ENCODE results near the gene ST3GAL3.

The ST3GAL3 gene

DNA sequence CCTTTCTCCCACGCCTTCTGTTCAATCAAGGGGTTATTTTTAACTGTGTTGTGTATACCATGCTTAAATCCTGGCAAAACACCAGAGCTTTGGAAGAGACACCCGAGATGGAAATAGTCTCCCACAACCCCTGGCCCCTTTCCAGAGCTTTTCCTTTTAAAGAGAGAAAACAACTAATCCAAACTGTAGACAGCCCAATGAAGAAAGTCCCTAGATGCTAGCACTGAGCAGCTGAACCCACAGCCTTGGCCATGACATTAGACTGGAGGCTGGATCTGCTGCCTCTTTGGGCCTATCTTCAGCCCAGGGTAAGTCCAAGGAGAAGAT is 161.4 kb downstream of the ST3GAL3 start:
- Mint-ChIP-seq H3K4me1 (ENCODE audit: low read depth in 2 of 2) (no peaks in the 10 kb centered on the region), H3K27ac (no peak overlapping the region), H3K36me3 (ENCODE audit: insufficient read depth) (peaks cover 3% of the 10 kb centered on the region), H3K27me3 (no peaks in the 10 kb centered on the region), H3K4me3 (no peak overlapping the region), H3K9me3 (no peaks in the 10 kb centered on the region)
- ATAC-seq (replicated peaks) (no peak), DNase-seq (no peak)

DNA sequence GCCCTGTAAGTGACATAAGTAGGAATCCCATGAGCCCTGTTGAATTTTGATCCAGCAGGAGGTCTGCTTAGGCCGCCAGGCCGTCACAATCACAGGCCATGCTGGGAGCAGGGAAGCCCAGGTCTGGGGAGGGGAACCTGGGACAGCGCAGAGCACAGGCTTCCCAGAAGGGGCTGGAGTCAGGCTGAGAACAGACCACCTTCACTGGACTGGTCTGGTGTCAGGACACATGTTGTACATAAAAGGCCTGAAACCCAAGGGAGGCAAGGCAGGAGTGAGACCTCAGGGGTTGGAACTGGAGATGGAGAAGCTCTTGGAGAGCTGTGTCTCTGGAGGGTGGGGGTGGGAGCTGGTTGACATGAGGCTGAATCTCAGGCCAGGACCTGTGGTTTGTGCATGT is 163.0 kb downstream of the ST3GAL3 start:
- Mint-ChIP-seq H3K4me1 (ENCODE audit: low read depth in 2 of 2) (no peaks in the 10 kb centered on the region), H3K36me3 (ENCODE audit: insufficient read depth) (no peaks in the 10 kb centered on the region), H3K4me3 (no peak overlapping the region), H3K27ac (peak overlapping the region; percentile 13 to 32), H3K27me3 (no peaks in the 10 kb centered on the region), H3K9me3 (no peaks in the 10 kb centered on the region)
- no peak for DNase-seq
- ATAC-seq (replicated peaks), result no peak

DNA sequence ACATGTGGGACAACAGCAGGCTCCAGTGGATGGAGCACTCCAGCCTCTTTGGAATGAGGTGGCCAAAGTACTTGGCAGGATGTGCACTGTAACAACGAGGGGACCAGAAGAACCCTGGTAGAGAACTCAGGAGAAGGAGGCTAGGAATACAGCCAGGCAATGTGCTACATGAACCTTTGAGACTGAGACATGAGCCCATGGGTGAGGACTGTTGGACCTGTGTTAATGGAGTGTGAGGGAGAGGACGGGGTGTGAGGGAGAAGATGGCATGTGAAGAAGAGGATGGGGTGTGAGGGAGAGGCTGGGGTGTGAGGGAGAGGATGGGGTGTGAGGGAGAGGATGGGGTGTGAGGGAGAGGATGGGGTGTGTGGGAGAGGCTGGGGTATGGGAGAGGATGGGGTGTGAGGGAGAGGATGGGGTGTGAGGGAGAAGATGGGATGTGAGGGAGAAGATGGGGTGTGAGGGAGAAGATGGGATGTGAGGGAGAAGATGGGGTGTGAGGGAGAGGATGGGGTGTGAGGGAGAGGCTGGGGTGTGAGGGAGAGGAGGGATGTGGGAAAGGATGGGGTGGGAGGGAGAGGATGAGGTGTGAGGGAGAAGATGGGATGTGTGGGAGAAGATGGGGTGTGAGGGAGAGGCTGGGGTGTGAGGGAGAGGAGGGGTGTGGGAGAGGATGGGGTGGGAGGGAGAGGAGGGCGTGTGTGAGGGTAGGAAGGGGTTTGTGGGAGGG is 164.0 kb downstream of the ST3GAL3 start:
- DNase-seq (no peak), ATAC-seq (replicated peaks) (no peak)
- Mint-ChIP-seq H3K9me3 (no peaks in the 10 kb centered on the region), H3K27ac (peak overlapping the region in 1 of 2 donors; percentile 51), H3K4me3 (no peak overlapping the region), H3K36me3 (ENCODE audit: insufficient read depth) (no peaks in the 10 kb centered on the region), H3K4me1 (ENCODE audit: low read depth in 2 of 2) (no peaks in the 10 kb centered on the region), H3K27me3 (no peaks in the 10 kb centered on the region)

DNA sequence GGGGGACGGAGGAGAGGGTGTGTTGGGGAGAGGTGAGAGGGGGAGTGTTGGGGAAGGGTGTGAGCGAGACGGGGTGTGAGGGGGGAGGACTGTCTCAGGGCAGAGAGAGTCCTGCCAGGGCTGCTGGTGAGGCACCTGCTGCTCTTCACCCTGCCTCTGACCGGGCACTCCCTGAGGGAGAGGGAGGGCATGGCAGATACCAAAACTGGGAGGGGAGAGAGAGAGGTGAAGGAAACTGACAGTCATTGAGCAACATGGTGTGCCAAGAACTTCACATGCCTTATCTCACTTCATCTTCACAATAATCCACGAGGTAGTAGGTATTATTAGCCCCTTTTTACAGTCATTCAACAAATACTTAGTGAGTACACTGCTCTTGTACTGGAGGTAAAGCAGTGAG is 164.9 kb downstream of the ST3GAL3 start:
- H3K4me1 Mint-ChIP-seq (ENCODE audit: low read depth in 2 of 2), result no peaks in the 10 kb centered on the region
- no peaks in the 10 kb centered on the region for H3K9me3 Mint-ChIP-seq
- H3K4me3 Mint-ChIP-seq, result no peak overlapping the region
- DNase-seq (no peak), ATAC-seq (replicated peaks) (no peak)
- H3K27me3 Mint-ChIP-seq, result no peaks in the 10 kb centered on the region
- H3K36me3 Mint-ChIP-seq (ENCODE audit: insufficient read depth), result no peaks in the 10 kb centered on the region
- H3K27ac Mint-ChIP-seq, result no peak overlapping the region

DNA sequence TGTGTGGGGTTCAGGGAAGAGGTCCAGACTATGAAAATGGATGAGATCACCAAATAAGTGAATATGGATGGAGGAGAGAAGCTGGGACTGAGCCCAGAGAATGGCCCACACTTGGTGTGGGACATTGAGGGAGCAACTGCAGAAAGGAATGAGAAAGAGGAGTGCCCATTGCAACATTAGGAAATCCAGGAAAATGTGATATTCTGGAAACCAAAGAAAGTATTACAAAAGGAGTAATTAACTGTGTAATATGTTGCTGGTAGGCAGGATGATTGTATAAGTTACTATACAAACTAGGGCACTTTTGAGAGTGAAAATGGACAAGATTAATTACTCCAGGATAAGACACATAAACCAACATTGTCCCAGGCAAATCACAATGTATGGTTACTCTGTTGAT is 166.5 kb downstream of the ST3GAL3 start:
- H3K9me3 Mint-ChIP-seq, result no peaks in the 10 kb centered on the region
- no peak for ATAC-seq (replicated peaks)
- H3K4me1 Mint-ChIP-seq (ENCODE audit: low read depth in 2 of 2), result no peaks in the 10 kb centered on the region
- no peak overlapping the region for H3K27ac Mint-ChIP-seq
- no peaks in the 10 kb centered on the region for H3K36me3 Mint-ChIP-seq (ENCODE audit: insufficient read depth)
- no peak for DNase-seq
- no peaks in the 10 kb centered on the region for H3K27me3 Mint-ChIP-seq
- H3K4me3 Mint-ChIP-seq, result no peak overlapping the region

GRCh38 chr1:43874716-43875115 is 167.4 kb downstream of the ST3GAL3 start:
- ATAC-seq (replicated peaks) (no peak), DNase-seq (no peak)
- Mint-ChIP-seq H3K9me3 (no peaks in the 10 kb centered on the region), H3K27me3 (no peaks in the 10 kb centered on the region), H3K4me3 (no peak overlapping the region), H3K4me1 (ENCODE audit: low read depth in 2 of 2) (no peaks in the 10 kb centered on the region), H3K36me3 (ENCODE audit: insufficient read depth) (no peaks in the 10 kb centered on the region), H3K27ac (no peak overlapping the region)

DNA sequence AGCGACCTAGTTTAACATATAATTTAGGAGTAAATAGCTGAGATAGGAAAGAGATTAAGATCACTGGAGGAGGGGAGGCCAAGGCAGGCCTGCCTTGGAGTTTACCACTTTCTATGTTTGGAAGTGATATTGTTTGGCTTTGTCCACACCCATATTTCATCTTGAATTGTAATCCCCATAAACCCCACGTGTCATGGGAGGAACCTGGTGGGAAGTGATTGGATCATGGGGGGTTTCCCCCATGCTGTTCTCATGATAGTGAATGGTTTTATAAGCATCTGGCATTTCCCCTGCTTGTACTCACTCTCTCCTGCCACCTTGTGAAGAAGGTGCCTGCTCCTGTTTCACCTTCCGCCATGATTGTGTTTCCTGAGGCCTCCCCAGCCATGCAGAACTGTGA is 168.0 kb downstream of the ST3GAL3 start:
- ATAC-seq (replicated peaks) (no peak), DNase-seq (no peak)
- Mint-ChIP-seq H3K4me3 (no peak overlapping the region), H3K27me3 (no peaks in the 10 kb centered on the region), H3K27ac (no peak overlapping the region), H3K4me1 (ENCODE audit: low read depth in 2 of 2) (no peaks in the 10 kb centered on the region), H3K9me3 (no peaks in the 10 kb centered on the region), H3K36me3 (ENCODE audit: insufficient read depth) (no peaks in the 10 kb centered on the region)

DNA sequence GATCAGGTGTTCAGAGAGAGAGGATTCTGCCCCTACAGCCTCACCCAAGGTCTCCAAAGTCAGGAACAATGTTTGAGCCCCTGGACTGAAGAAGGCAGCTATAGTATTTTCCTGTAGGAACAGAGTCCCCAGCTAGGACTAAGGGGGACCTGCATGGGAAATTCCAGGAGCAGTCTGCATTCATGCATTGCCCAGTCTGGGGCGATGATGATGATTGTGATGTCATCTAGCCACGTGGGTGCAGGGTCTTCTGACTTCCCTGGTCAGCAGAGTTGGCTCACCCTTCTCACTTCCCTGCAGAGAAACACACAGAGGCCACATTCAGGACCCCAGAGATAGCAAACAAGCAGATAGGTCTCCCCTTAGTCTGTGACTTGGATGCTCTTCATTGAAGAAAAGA is 169.8 kb downstream of the ST3GAL3 start:
- H3K4me3 Mint-ChIP-seq, result no peak overlapping the region
- H3K27ac Mint-ChIP-seq, result no peak overlapping the region
- DNase-seq (no peak), ATAC-seq (replicated peaks) (no peak)
- no peaks in the 10 kb centered on the region for H3K9me3 Mint-ChIP-seq
- H3K36me3 Mint-ChIP-seq (ENCODE audit: insufficient read depth), result no peaks in the 10 kb centered on the region
- H3K4me1 Mint-ChIP-seq (ENCODE audit: low read depth in 2 of 2), result no peaks in the 10 kb centered on the region
- H3K27me3 Mint-ChIP-seq, result no peaks in the 10 kb centered on the region

DNA sequence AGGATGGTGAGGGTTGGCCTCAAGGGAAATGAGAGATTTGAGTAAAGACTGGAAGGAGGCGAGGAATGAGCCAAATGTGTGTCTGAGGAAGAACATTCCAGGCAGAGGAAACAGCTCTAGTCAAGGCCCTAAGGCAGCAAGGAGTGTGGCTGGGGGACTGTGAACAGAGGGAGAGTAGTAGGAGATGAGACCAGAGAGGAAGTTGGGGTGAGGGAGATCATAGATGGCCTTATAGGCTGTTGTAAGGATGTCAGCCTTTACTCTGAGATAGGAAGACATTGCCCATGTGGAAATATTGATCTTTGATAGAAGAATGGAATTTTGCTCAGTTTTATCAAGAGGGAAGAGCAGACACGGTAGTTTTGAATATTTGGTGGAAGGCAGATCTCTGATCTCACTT is 171.1 kb downstream of the ST3GAL3 start:
- H3K4me3 Mint-ChIP-seq, result no peak overlapping the region
- ATAC-seq (replicated peaks), result no peak
- no peak overlapping the region for H3K27ac Mint-ChIP-seq
- H3K36me3 Mint-ChIP-seq (ENCODE audit: insufficient read depth), result no peaks in the 10 kb centered on the region
- no peak for DNase-seq
- H3K4me1 Mint-ChIP-seq (ENCODE audit: low read depth in 2 of 2), result no peaks in the 10 kb centered on the region
- H3K9me3 Mint-ChIP-seq, result no peaks in the 10 kb centered on the region
- no peaks in the 10 kb centered on the region for H3K27me3 Mint-ChIP-seq

DNA sequence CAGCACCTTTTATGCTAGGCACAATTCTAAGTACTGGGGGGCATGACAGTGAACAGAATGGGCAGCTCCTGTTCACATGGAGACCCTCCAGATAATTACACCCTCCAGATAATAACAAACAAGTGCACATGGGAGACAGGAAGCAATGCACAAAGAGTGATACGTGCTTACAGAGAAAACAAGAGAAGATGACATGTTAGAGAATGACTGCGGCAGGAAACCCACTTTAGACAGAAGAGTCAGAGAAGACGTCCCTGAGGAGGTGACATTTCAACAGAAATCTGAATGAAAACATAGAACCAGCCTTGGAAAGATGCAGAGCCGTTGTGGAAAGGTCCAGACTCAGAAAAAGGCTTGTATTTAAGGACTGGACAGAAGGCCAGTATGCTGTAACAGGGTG is 171.5 kb downstream of the ST3GAL3 start:
- no peaks in the 10 kb centered on the region for H3K36me3 Mint-ChIP-seq (ENCODE audit: insufficient read depth)
- H3K4me3 Mint-ChIP-seq, result no peak overlapping the region
- H3K9me3 Mint-ChIP-seq, result no peaks in the 10 kb centered on the region
- no peaks in the 10 kb centered on the region for H3K27me3 Mint-ChIP-seq
- no peak overlapping the region for H3K27ac Mint-ChIP-seq
- no peak for ATAC-seq (replicated peaks)
- DNase-seq, result no peak
- H3K4me1 Mint-ChIP-seq (ENCODE audit: low read depth in 2 of 2), result no peaks in the 10 kb centered on the region

- Mint-ChIP-seq H3K27me3 (no peaks in the 10 kb centered on the region), H3K4me3 (no peak overlapping the region), H3K9me3 (no peaks in the 10 kb centered on the region), H3K27ac (no peak overlapping the region), H3K36me3 (ENCODE audit: insufficient read depth) (no peaks in the 10 kb centered on the region), H3K4me1 (ENCODE audit: low read depth in 2 of 2) (no peaks in the 10 kb centered on the region)
- ATAC-seq (replicated peaks) (no peak), DNase-seq (no peak)
Observed at GRCh38 chr1:43879414-43879813, 172.1 kb downstream of the ST3GAL3 start.

DNA sequence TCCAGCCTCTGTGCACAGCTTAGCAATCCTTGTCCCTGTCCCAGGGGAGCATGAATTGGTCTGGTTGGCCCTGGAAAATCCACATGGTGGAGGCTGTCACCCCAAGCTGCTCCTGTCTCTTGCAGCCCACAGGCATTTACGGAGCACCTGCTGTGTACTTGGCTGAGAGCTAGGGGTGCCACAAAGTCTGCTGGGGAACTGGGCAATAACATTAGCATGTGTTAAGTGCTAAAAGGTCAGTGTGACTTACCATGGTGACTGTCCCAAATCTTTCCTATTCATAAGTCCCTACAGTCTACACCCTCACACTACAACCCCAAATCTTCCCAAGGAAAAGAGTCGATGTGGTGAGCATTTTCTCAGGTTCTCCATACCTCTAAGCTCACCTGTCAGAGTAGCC is 172.7 kb downstream of the ST3GAL3 start:
- Mint-ChIP-seq H3K4me3 (no peak overlapping the region), H3K9me3 (no peaks in the 10 kb centered on the region), H3K27ac (no peak overlapping the region), H3K4me1 (ENCODE audit: low read depth in 2 of 2) (no peaks in the 10 kb centered on the region), H3K27me3 (no peaks in the 10 kb centered on the region), H3K36me3 (ENCODE audit: insufficient read depth) (no peaks in the 10 kb centered on the region)
- no peak for DNase-seq
- no peak for ATAC-seq (replicated peaks)

DNA sequence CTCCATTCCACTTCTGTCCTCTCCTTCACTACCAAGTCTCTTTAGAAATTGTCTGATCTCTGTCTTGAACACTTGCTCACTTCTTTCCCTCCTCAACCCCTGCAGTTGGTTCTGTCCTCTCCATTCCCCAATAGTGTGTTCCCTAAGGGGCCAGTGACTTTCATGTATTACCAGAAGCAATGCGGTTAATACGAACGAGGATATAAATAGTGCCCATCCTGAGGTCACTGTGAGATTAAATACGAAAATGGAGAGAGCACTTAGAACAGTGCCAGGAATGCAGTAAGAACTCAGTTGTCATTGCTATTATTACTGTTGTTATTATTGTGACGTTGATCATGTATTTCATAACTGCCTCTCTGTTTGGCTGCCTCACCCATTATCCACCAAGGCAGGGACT is 173.3 kb downstream of the ST3GAL3 start:
- DNase-seq, result no peak
- Mint-ChIP-seq H3K27me3 (no peaks in the 10 kb centered on the region), H3K9me3 (no peaks in the 10 kb centered on the region), H3K27ac (no peak overlapping the region), H3K4me1 (ENCODE audit: low read depth in 2 of 2) (no peaks in the 10 kb centered on the region), H3K4me3 (no peak overlapping the region), H3K36me3 (ENCODE audit: insufficient read depth) (no peaks in the 10 kb centered on the region)
- no peak for ATAC-seq (replicated peaks)

DNA sequence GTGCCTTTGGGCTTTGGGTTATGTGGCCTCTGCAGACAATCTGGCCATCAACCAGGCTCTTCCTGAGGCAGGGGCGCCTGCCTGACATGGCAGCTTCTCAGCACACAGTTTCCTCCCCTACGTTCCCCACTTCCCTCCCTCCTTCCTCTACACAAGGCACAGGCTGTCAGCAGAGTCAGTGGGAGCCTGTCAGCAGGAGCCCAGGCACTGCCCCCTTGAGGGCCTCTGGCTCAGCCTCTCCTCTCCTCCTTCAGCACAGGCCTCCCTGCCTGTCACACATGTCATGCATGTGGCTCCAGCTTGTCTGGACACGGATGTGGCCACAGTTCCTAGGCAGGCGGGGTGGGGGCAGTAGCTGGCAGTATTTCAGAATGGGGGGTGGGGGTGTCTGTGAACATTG is 174.1 kb downstream of the ST3GAL3 start:
- DNase-seq (no peak), ATAC-seq (replicated peaks) (no peak)
- Mint-ChIP-seq H3K4me1 (ENCODE audit: low read depth in 2 of 2) (no peaks in the 10 kb centered on the region), H3K27ac (no peak overlapping the region), H3K27me3 (no peaks in the 10 kb centered on the region), H3K9me3 (no peaks in the 10 kb centered on the region), H3K36me3 (ENCODE audit: insufficient read depth) (no peaks in the 10 kb centered on the region), H3K4me3 (no peak overlapping the region)

DNA sequence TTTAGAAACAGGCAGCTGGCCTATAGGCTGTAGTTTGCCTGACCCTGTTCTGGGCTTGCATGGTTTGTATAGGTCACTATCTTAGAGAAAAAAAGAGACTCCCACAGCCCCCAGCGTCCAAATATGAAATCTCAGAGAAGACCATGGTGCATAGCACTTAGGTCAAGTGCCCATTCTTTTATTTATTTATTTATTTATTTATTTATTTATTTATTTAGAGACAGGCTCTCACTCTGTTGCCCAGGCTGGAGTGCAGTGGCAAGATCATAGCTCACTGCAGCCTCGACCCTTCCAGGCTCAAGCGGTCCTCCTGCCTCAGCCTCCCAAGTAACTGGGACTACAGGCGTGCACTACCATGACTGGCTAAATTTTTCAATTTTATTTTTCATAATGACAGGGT is 175.4 kb downstream of the ST3GAL3 start:
- Mint-ChIP-seq H3K27ac (no peak overlapping the region), H3K4me1 (ENCODE audit: low read depth in 2 of 2) (no peaks in the 10 kb centered on the region), H3K36me3 (ENCODE audit: insufficient read depth) (no peaks in the 10 kb centered on the region), H3K4me3 (no peak overlapping the region), H3K9me3 (no peaks in the 10 kb centered on the region), H3K27me3 (no peaks in the 10 kb centered on the region)
- DNase-seq (no peak), ATAC-seq (replicated peaks) (no peak)
